Right kidney (tissue), 1 donor: ENCODE data around the gene RBMXL3.

Experiments
- DNase-seq: peaks from one replicate; pipeline ENCODE4 v3.0.0-alpha.2; 2016

Gene RBMXL3

GRCh38 chrX:115233497-115234455 lies 44.6 kb downstream of the RBMXL3 start, which contains the start of gene LRCH2:
Gene LRCH2, minus strand, starts transcription at chrX:115234096. Its CDS starts 55 bp downstream, at chrX:115234041.
- DNase-seq = peak; percentile 63

DNA sequence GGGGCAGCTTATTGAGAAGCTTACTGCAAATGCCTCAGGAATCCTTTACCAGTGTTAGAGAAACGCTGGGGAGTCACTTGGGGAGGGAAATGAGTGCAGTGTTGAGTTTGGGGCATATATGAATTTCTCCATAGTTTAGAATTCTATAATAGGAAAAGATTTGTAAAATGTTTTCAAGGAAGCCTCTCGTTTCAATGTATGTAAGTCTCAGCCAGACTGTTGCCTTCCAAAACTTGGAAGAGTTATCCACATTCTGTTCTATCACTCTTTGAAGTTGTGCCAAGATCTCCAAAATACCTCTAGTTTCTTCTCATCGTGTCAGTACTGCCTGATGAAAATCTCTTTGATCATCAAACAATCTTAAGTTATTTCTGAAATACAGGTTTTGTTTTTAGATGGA lies 45.3 kb downstream of the RBMXL3 start:
- no peak for DNase-seq

DNA sequence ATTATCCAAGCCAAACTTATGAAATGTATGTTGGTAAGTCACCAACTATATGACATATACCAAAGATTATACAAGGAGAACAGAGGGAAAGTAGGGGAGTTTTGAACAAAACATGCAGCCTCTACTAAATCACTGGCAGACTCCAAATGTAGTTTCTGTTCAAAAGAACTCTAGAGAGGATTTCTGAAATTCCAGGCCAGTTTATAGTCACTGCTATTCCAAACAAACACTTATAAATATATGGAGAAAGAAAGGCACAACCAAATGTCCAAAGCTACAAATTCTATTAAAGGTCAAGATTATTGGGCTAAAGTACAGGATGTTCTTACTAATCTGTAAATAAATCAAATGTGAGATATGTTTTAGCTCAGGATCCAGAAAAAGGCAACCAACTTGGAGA lies 47.4 kb downstream of the RBMXL3 start:
- no peak for DNase-seq

DNA sequence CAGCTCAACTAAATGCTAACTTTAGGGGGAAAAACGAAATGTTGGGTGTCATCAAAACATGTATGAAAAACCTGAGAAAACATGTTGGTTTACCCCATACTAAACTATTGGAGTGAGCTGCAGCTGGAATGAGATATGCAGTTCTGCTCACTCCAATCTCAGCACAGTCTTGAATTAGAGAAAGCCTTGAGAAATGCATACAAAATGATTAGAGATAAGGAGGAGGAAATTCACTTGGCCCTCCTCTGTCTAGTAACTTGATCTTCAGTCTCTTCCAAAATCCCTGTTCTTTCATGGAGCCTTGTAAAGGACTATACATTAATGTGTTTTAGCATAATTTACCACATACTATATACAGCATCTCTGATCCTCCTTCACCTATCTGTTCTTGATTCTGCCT lies 47.8 kb downstream of the RBMXL3 start:
- no peak for DNase-seq
